Fibroblast of the aortic adventitia (primary cell): ENCODE measurements around the gene DPEP1. TPM values are rescaled to one million over a fixed set of nuclear protein-coding genes. Genes with fewer than 3 reads are reported as not detected.

Source experiments
- DNase-seq: peaks from one replicate; pipeline ENCODE4 v3.0.0-alpha.2; 2010; ENCODE audit warnings: low read depth
- H3K4me3 ChIP-seq: 2 replicates; pipeline ENCODE4 v1.5.1; 2011; ENCODE audit warnings: low read depth, mild to moderate bottlenecking, control low read depth, low read length, moderate library complexity
- CTCF ChIP-seq: IDR thresholded peaks from 2 replicates; pipeline ENCODE4 v1.5.1; 2011; ENCODE audit warnings: mild to moderate bottlenecking, low read length, control low read depth, inconsistent platforms; ENCODE audit not compliant: insufficient read depth
- total RNA-seq: library from RNA; depleted of rRNA; stranded (reverse); fragments of >200 nt; gene quantifications from 2 replicates; pipeline ENCODE4 v1.2.3, GENCODE V29; 2012; ENCODE audit warnings: low replicate concordance

Gene DPEP1
- total RNA-seq, 1 donor = not detected

GRCh38 chr16:89600427-89600826 lies 13.0 kb upstream of the DPEP1 start:
- no peak overlapping the region for H3K4me3 ChIP-seq
- DNase-seq = no peak
- TF ChIP-seq CTCF = no peak

GRCh38 chr16:89600956-89601355 lies 12.5 kb upstream of the DPEP1 start:
- no peak overlapping the region for H3K4me3 ChIP-seq
- DNase-seq = no peak
- TF ChIP-seq CTCF = no peak

GRCh38 chr16:89601906-89602272 lies 11.6 kb upstream of the DPEP1 start:
- no peak for DNase-seq

GRCh38 chr16:89602273-89602951 lies 11.0 kb upstream of the DPEP1 start:
- DNase-seq = peak; percentile 73
- peak overlapping the region; percentile 25 for H3K4me3 ChIP-seq
- no peak for TF ChIP-seq CTCF

More at GRCh38 chr16:89601906-89602272, 11.6 kb upstream of the DPEP1 start:
- no peak overlapping the region for H3K4me3 ChIP-seq
- no peak for TF ChIP-seq CTCF

GRCh38 chr16:89602952-89603590 lies 10.4 kb upstream of the DPEP1 start:
- H3K4me3 ChIP-seq = no peak overlapping the region
- no peak for TF ChIP-seq CTCF
- DNase-seq = no peak

- TF ChIP-seq CTCF = no peak
- H3K4me3 ChIP-seq = no peak overlapping the region
- no peak for DNase-seq
These were observed 8.7 kb upstream of the DPEP1 start for GRCh38 chr16:89604764-89605163.
